ENCODE results near the gene EMILIN3.

EMILIN3 gene

GRCh38 chr20:41330343-41330720 lies 36.3 kb downstream of the EMILIN3 start:
- no peak overlapping the region for H3K4me3 ChIP-seq (ENCODE audit: control insufficient read depth, low read depth, low read length)
- TF ChIP-seq CTCF (IDR thresholded peaks at IDR 0.05; ENCODE audit: control insufficient read depth, insufficient read depth, low read depth, low read length, missing control alignments), result no peak
- DNase-seq (ENCODE audit: low read depth), result no peak

- TF ChIP-seq CTCF (IDR thresholded peaks at IDR 0.05; ENCODE audit: control insufficient read depth, insufficient read depth, low read depth, low read length, missing control alignments), result no peak
- H3K4me3 ChIP-seq (ENCODE audit: control insufficient read depth, low read depth, low read length), result peak overlapping the region; percentile 5
- DNase-seq (ENCODE audit: low read depth), result peak; percentile 97
Measured at GRCh38 chr20:41329435-41330342, 36.9 kb downstream of the EMILIN3 start.

- DNase-seq (ENCODE audit: low read depth), result no peak
- H3K4me3 ChIP-seq (ENCODE audit: control insufficient read depth, low read depth, low read length), result no peak overlapping the region
- no peak for TF ChIP-seq CTCF (IDR thresholded peaks at IDR 0.05; ENCODE audit: control insufficient read depth, insufficient read depth, low read depth, low read length, missing control alignments)
Measured at GRCh38 chr20:41327178-41327577, 39.4 kb downstream of the EMILIN3 start.

- no peak overlapping the region for H3K4me3 ChIP-seq (ENCODE audit: control insufficient read depth, low read depth, low read length)
- no peak for DNase-seq (ENCODE audit: low read depth)
- no peak for TF ChIP-seq CTCF (IDR thresholded peaks at IDR 0.05; ENCODE audit: control insufficient read depth, insufficient read depth, low read depth, low read length, missing control alignments)
Measured at GRCh38 chr20:41320976-41321375, 45.6 kb downstream of the EMILIN3 start.

- TF ChIP-seq CTCF (IDR thresholded peaks at IDR 0.05; ENCODE audit: control insufficient read depth, insufficient read depth, low read depth, low read length, missing control alignments), result no peak
- DNase-seq (ENCODE audit: low read depth), result no peak
- no peak overlapping the region for H3K4me3 ChIP-seq (ENCODE audit: control insufficient read depth, low read depth, low read length)
Measured at GRCh38 chr20:41320441-41320840, 46.2 kb downstream of the EMILIN3 start.

GRCh38 chr20:41318271-41318649 lies 48.4 kb downstream of the EMILIN3 start:
- TF ChIP-seq CTCF (IDR thresholded peaks at IDR 0.05; ENCODE audit: control insufficient read depth, insufficient read depth, low read depth, low read length, missing control alignments), result no peak
- DNase-seq (ENCODE audit: low read depth), result no peak
- H3K4me3 ChIP-seq (ENCODE audit: control insufficient read depth, low read depth, low read length), result no peak overlapping the region
